ENCODE measurements around the gene TACC2.
"Not testable (repeated sequence)": the region's sequence is repeated elsewhere in the genome, so short reads cannot be mapped to it uniquely, and the experiment has no call there.

TACC2 gene

GRCh38 chr10:121981346-121981745, 7.6 kb upstream of the TACC2 start:
- no peak for DNase-seq

GRCh38 chr10:121983852-121984251, 5.1 kb upstream of the TACC2 start:
- no peak for DNase-seq

- DNase-seq: no peak
These were observed 4.5 kb upstream of the TACC2 start for GRCh38 chr10:121984463-121984862.

- no peak for DNase-seq
These were observed 1.2 kb downstream of the TACC2 start for GRCh38 chr10:121990015-121990677.

GRCh38 chr10:121991727-121992126, 2.8 kb downstream of the TACC2 start:
- DNase-seq: not testable (repeated sequence)

GRCh38 chr10:121994429-121994941, 5.5 kb downstream of the TACC2 start:
- no peak for DNase-seq

- DNase-seq: no peak
These were observed 9.5 kb downstream of the TACC2 start for GRCh38 chr10:121998462-121998861.

- no peak for DNase-seq
These were observed 10.3 kb downstream of the TACC2 start for GRCh38 chr10:121999301-121999700.

GRCh38 chr10:122001698-122002097, 12.7 kb downstream of the TACC2 start:
- DNase-seq: no peak

- DNase-seq: no peak
These were observed 18.5 kb downstream of the TACC2 start for GRCh38 chr10:122007415-122007814.

- DNase-seq: no peak
These were observed 21.6 kb downstream of the TACC2 start for GRCh38 chr10:122010405-122011050.

- DNase-seq: no peak
These were observed 23.8 kb downstream of the TACC2 start for GRCh38 chr10:122012731-122013130.

- no peak for DNase-seq
These were observed 24.4 kb downstream of the TACC2 start for GRCh38 chr10:122013311-122013780.

GRCh38 chr10:122014652-122015248, 25.8 kb downstream of the TACC2 start:
- no peak for DNase-seq

GRCh38 chr10:122017926-122018325, 29.0 kb downstream of the TACC2 start:
- DNase-seq: not testable (repeated sequence)

GRCh38 chr10:122018491-122018890, 29.5 kb downstream of the TACC2 start:
- DNase-seq: no peak

- no peak for DNase-seq
These were observed 30.0 kb downstream of the TACC2 start for GRCh38 chr10:122018951-122019413.

GRCh38 chr10:122019414-122019975, 30.5 kb downstream of the TACC2 start:
- no peak for DNase-seq

- DNase-seq: no peak
These were observed 31.3 kb downstream of the TACC2 start for GRCh38 chr10:122020226-122020625.

GRCh38 chr10:122021379-122021778, 32.4 kb downstream of the TACC2 start:
- no peak for DNase-seq

- no peak for DNase-seq
These were observed 32.9 kb downstream of the TACC2 start for GRCh38 chr10:122021828-122022227.

GRCh38 chr10:122022276-122022675, 33.3 kb downstream of the TACC2 start:
- DNase-seq: no peak

- not testable (repeated sequence) for DNase-seq
These were observed 34.3 kb downstream of the TACC2 start for GRCh38 chr10:122023257-122023656.
